HEK293T (cell line): ENCODE data around the gene ARHGAP20.

ENCODE experiments used
- ARNT ChIP-seq: fragments of 450-650 bp; IDR thresholded peaks from 2 replicates; pipeline ENCODE4 v1.6.1; 2017; ENCODE audit warnings: mild to moderate bottlenecking
- ELF4 ChIP-seq: fragments of 450-650 bp; IDR thresholded peaks from 2 replicates; pipeline ENCODE4 v1.6.1; 2017; ENCODE audit warnings: antibody characterized with exemption
- FOXM1 ChIP-seq: fragments of 450-650 bp; IDR thresholded peaks from 2 replicates; pipeline ENCODE4 v1.6.1; 2017; ENCODE audit warnings: mild to moderate bottlenecking, borderline replicate concordance
- LEF1 ChIP-seq: fragments of 450-650 bp; IDR thresholded peaks from 2 replicates; pipeline ENCODE4 v1.6.1; 2017; ENCODE audit warnings: mild to moderate bottlenecking, borderline replicate concordance
- NFRKB ChIP-seq: fragments of 450-650 bp; IDR thresholded peaks from 2 replicates; pipeline ENCODE4 v1.6.1; 2016; ENCODE audit warnings: mild to moderate bottlenecking, moderate library complexity

- TF ChIP-seq NFRKB, result no peak
- no peak for TF ChIP-seq FOXM1
- no peak for TF ChIP-seq LEF1
- no peak for TF ChIP-seq ELF4
- TF ChIP-seq ARNT, result no peak
Measured at GRCh38 chr11:110757066-110757465, 44.8 kb upstream of the ARHGAP20 start.
